ENCODE results near the gene DNAH14. TPM values are rescaled to one million over a fixed set of nuclear protein-coding genes. Genes with fewer than 3 reads are reported as not detected.

Gene DNAH14
- polyA plus RNA-seq, 1 donor: 4.4 TPM

- no peak for DNase-seq
Observed at GRCh38 chr1:225431081-225431863, 501.8 kb downstream of the DNAH14 start.

GRCh38 chr1:225434046-225434445, 504.6 kb downstream of the DNAH14 start:
- no peak for DNase-seq

- no peak for DNase-seq
Observed at GRCh38 chr1:225435076-225435475, 505.6 kb downstream of the DNAH14 start.

GRCh38 chr1:225435487-225435886, 506.0 kb downstream of the DNAH14 start:
- no peak for DNase-seq

DNA sequence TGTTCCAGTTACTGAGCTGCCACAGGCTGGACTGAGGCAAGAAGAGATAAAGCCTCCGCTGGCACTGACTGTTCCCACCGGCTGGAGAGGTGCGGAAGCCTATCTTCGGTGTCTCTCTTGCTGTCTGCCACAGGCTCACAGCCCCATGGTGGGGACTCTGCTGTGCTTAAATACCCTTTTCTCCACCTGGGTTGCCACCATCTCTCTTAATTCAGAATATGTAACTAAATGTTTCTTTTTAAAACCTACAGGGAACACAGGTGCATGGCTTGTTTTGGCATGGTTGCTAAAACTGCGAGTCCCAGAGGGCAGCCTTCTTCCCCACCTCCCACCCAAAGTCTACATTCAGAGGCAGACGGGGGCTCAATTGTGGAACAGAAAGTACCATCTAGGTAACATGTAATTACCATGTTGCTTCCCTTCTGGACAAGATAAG, 506.5 kb downstream of the DNAH14 start:
- no peak for DNase-seq

DNA sequence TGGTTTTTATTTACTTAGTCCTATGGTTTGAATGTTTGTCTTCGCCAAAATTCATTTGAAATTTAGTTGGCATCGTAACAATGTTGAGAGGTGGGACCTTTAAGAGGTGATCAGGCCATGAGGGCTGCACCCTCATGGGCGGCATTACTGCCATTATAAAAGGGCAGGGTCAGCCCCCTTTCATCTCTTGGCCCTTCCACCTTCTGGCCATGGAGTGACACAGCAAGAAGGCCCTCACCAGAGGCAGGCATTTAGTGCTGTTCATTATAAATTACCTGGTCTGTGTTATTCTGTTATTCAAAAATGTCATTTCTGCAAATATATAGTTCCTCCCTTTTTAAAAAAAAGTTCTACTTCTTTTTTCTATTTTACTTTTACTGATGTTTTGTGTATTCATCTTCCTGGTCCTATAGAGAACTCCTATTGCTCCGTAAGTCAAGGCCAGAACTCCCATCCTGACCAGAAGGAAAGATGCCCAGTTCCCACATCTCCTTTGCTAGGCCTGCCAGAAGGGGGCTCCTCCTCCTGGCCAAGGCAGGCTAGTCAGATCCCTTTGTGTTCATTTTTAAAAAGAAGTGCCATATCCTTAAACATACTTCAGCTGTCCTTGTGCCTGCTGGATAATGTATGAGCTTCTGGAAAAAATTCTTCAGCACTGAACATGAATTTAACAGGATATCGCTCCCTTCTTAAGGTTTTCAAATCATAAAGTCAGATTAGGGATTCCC, 508.4 kb downstream of the DNAH14 start:
- no peak for DNase-seq

DNA sequence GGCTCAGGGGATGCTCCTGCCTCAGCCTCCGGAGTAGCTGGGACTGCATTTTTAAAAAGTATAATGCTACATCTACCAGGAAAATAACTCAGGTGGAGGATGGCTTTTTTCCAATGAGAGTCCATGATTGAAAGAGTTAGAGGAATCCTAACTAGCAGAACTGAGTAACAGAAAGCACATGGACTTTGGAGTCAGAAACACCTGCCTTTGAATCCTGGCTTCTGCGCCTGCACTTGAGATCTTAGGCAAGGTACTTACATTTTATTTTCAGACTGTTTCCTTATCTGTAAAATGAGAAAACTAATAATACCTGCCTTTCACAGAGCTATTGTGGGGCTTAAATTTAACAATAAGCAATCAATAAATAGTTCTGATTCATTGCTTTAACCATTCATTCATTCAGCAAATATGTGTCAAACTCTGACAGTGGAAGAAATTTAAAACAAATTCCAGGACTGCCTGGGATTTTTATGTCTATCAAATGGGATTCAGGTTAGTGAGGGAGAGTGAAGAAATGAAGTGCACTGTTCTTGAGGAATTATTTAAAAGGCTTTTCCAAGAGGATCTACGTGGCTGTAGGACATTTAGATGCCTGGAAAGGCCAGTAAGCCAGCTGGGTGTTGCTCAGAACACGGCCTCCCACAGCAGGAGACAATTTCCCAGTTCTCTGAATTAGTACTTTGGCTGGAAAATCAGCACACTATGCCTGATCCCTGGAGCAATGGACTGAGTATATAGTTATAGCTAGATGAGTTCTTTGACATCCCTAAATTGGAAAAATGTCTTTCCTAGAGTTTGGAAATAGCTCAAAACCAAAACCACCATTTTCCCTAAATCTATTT, 511.1 kb downstream of the DNAH14 start:
- DNase-seq: no peak

DNA sequence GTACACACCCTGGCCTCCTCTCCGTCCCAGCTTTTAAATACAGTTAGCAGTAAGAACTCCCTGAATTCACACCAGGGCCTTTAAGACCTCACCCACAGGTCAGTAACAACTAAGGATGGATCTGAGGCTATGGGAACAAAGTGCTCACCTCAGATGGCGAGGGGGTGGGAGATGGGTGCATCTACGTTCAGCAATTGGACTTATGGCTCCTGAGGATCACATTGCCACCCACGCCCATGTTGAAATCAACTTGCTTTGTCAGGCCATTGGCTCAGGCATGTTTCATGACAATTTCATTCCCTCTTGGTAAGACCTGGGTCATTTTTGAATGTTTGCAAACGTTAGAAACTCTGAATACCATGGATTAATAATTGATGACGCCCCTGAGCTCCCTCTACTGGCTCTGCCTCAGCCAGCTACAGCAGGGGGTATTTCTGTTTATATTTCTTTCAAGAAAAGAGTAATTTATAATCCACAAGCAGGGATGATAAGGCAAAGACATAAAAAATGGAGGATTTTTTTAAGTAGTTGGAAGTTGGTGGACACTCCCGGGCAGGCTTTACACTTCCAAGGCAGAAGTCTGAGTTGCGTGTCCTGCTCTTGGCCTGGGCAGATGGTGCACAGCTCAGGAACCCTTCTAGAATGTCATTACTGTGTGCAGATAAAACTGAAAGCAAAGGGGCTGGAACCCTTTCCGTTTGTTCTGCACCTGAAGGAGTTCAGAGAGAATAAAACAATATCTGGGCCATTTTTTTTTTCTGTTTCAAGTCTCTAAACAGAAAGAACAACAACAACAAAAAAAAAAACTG, 512.0 kb downstream of the DNAH14 start:
- no peak for DNase-seq

- no peak for DNase-seq
Observed at GRCh38 chr1:225442123-225442505, 512.6 kb downstream of the DNAH14 start.

DNA sequence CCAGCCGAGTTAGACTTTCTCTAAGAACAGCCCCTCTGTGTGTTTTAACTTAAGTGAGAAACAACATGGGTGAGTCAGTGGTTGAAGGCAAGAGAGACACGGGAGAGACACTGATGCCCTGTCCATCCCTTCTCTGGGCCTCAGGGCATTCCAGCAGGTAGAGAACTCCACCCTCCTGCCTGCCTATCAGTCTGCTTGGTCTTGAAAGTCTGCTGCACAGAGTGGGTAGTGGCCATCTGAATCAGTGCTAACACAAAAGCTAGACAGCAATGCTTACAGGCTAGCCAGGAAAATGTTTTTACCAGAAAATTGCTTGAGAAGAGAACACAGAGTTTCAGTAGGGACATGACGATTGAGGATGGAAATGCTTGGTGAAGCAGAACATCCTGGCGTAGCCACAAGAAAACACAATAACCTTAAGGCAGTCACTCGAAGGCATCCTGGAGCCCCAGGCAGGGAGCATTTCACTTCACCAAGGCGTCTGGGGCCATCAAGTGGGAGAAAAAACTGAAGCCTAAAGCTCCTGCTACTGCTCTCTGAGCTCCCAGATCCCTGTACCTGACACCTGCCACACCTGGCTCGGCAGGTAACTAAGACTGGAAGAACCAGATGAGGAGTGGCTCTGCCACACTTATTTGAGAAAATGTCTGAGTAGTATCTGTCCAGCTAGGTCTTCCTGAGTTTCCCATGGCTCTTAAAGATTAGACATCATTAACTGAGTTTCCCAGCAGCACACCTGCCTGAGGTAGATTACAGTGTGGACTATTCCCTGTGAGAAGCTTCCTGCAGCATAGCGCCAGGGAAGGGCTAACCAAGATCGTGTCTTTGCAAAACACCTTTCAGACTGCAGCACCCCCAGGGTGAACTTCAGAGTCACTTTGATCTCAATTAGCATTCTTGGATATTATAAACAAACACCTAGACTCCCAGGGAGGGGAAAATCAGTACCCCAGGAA, 516.4 kb downstream of the DNAH14 start:
- DNase-seq: no peak

- DNase-seq: no peak
Observed at GRCh38 chr1:225446595-225446960, 517.1 kb downstream of the DNAH14 start.

DNA sequence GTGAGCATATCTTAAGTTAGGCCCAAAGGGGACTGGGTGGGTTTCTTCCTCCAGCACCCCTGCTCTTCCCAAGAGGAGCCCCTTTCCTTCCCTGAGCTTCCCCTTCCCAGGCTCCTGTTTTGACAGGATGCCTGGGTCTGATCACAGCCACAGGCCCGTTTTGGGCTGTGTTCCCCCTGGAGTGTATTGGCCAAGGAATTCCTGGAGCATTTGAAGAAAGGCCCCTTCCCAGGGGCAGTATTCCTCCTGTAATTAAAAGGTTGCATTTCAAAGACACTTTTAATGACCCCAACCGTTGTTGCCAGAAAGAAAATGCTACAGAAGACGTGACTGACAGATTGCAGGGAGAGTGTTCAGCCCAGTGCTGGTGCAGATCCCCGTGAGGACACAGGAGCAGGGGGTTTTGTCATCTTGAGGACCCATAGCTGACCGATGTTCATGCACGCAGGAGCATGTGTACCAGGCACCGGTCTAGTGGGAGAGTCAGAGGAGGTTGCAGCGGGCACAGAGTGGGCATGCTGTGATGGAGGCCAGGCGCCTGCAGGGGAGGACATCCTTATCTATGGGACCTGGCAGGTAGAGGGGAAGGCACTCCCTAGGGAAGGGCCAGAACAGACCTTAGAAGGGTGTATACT, 517.6 kb downstream of the DNAH14 start:
- no peak for DNase-seq

- DNase-seq: peak; percentile 56
Observed at GRCh38 chr1:225447650-225448089, 518.2 kb downstream of the DNAH14 start.

- no peak for DNase-seq
Observed at GRCh38 chr1:225448146-225448805, 518.8 kb downstream of the DNAH14 start.
